NOMO-1 treated with dmso at 0.1 percent for 144 hours (cell line): ENCODE data around the gene GOLGA6L26.
"Not testable (repeated sequence)": the region's sequence is repeated elsewhere in the genome, so short reads cannot be mapped to it uniquely, and the experiment has no call there.

ENCODE experiments used
- DNase-seq: peaks from one replicate; lab custom pipeline; 2025; ENCODE audit not compliant: unreplicated experiment; lab: John Stamatoyannopoulos, UW

The GOLGA6L26 gene, protein sequence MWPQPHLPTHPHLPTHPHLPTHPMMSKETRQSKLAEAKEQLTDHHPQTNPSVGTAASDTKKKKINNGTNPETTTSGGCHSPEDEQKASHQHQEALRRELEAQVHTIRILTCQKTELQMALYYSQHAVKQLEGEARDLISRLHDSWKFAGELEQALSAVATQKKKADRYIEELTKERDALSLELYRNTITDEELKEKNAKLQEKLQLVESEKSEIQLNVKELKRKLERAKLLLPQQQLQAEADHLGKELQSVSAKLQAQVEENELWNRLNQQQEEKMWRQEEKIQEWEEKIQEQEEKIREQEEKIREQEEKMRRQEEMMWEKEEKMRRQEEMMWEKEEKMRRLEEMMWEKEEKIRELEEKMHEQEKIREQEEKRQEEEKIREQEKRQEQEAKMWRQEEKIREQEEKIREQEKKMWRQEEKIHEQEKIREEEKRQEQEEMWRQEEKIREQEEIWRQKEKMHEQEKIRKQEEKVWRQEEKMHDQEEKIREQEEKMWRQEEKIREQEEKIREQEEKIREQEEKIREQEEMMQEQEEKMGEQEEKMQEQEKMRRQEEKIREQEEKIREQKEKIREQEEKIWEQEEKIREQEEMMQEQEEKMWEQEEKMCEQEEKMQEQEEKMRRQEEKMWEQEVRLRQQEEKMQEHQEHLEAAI

GRCh38 chr15:23334096-23334495, at the start of gene GOLGA6L26:
GOLGA6L26 (minus strand) TSS chr15:23334196; CDS start chr15:23334135, 61 bp downstream.
- not testable (repeated sequence) for DNase-seq

- DNase-seq, result not testable (repeated sequence)
Measured at GRCh38 chr15:23381192-23381591, 47.2 kb upstream of the GOLGA6L26 start.

DNA sequence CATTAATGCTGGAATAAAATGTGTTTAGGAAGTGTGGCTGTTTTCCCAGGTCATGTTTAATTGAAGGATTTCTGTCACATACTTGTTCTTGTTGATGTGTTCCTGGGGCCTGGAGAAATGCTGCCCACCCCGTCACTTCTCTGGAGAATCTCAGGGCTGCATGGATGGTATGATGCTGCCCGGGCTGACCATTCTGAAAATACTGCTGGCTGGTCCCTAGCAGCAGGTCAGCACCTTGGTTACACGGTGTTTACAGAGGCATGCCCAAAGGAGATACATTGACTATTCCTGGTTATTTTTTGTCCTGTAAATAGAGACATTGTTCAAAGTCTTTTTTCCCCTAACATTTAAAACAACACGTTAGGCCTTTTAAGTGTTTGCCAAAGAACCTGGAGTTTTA, 46.7 kb upstream of the GOLGA6L26 start:
- DNase-seq, result not testable (repeated sequence)

DNA sequence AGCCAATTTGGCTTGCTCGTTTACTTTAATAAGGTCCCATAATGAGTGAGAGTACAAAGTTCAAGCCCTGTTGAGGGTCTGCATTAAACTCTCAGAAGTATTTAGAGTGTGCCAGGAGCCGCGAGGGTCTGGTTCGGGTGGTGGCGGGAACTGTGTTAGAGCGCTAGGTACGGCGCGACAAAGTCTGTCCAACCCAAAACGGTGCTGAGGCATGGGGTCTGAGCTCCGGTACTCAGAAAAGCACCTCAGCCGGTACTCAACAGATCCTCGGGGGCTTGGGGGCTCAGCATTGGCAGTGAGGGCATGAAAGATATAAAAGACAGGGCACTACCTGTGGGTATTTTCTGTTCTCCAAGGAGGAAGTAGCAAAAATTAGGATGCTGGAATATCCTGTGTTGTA, 45.0 kb upstream of the GOLGA6L26 start:
- DNase-seq, result not testable (repeated sequence)

- DNase-seq, result not testable (repeated sequence)
Measured at GRCh38 chr15:23374226-23374625, 40.2 kb upstream of the GOLGA6L26 start.

GRCh38 chr15:23372891-23373600, 39.0 kb upstream of the GOLGA6L26 start:
- not testable (repeated sequence) for DNase-seq

- no peak for DNase-seq
Measured at GRCh38 chr15:23372284-23372683, 38.3 kb upstream of the GOLGA6L26 start.

DNA sequence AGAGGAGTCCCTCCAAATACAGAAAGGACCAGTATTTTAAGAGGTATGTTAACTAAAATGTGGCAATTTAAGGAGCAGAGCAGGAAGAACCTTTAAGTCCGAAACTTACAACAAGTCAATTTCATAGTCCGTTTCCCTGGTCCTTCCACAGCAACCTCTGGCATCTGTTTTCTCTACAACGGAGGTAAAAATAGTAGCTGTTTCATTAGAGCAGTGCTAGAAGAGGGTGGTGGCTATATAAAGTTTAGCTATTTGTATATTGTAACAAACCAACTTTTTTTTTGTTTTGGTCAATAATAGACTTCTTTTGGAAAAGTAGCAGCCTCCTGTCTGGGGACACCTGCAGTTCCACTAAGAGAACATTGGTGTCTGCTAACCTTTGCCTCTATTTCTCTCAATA, 37.9 kb upstream of the GOLGA6L26 start:
- DNase-seq, result not testable (repeated sequence)

- DNase-seq, result not testable (repeated sequence)
Measured at GRCh38 chr15:23371134-23371533, 37.1 kb upstream of the GOLGA6L26 start.

- DNase-seq, result no peak
Measured at GRCh38 chr15:23370578-23370977, 36.6 kb upstream of the GOLGA6L26 start.

GRCh38 chr15:23364261-23364660, 30.3 kb upstream of the GOLGA6L26 start:
- DNase-seq, result not testable (repeated sequence)

DNA sequence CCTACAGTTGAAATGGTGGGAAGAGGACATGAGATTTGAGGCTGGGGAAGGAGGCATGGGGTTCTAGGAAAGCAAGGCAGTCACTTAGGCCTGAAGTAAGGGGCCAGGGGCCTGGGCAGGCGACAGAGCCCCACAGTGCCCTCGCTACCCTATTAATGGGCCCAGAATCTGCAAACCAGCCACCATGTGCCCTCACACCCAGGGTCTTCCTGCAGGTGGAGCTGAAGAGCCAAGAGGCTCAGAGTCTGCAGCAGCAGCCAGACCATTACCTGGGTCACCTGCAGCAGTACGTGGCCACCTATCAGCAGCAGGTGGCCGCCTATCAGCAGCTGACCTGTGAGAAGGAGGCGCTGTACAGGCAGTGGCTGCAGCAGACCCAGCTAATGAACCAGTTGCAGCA, 28.6 kb upstream of the GOLGA6L26 start:
- not testable (repeated sequence) for DNase-seq

DNA sequence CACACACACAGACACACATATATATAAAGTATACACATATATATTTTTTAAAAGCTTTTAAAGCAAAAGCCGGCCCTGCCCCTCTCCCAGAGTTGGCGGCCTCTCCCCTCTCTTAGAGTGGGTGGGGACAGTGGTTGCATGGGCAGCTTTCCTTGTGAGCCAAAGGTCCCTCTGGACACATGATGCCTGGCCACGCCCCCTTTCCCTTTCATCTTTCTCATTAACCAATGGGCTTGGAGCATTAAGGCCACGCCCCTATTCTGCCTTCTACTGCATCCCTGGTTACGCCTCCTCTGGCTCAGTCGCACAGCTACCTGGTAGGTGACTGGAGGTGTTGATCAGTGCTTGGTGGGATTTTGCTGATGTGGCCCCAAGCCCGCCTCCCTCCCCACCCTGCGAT, 20.5 kb upstream of the GOLGA6L26 start, which contains the start of gene GOLGA8S:
GOLGA8S (plus strand) TSS at position 301 of the 400 bp plus-strand sequence; CDS start at position 363, 62 bp downstream.
- not testable (repeated sequence) for DNase-seq

GRCh38 chr15:23311233-23311632, 22.8 kb downstream of the GOLGA6L26 start:
- DNase-seq, result not testable (repeated sequence)

GRCh38 chr15:23305921-23306320, 28.1 kb downstream of the GOLGA6L26 start:
- DNase-seq, result not testable (repeated sequence)

GRCh38 chr15:23304805-23305204, 29.2 kb downstream of the GOLGA6L26 start:
- DNase-seq, result not testable (repeated sequence)

- not testable (repeated sequence) for DNase-seq
Measured at GRCh38 chr15:23304267-23304666, 29.7 kb downstream of the GOLGA6L26 start.

DNA sequence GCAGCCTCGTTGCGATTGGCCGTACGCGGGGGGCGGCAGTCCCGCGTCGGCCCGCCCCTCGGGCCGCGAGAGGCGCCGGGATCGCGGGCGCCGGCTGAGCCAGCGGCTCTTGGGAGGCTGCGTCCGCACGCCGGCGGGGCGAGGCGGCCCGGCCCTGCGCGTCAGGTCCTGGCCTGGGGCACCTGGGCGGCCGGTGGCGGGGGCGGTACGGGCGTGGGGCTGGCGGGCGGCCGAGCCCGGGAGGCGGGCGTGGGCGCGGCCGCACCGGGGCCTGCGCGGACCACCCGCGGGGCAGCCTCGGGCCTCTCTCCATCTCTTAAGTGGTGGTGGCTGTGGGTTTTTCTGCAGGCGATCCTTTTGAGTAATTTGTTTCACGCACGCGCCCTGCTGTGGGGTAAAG, 30.3 kb downstream of the GOLGA6L26 start:
- not testable (repeated sequence) for DNase-seq

GRCh38 chr15:23303246-23303645, 30.8 kb downstream of the GOLGA6L26 start:
- not testable (repeated sequence) for DNase-seq
